Endothelial cell (in vitro differentiated cells): ENCODE measurements around the gene MYPN. TPM values are rescaled to one million over a fixed set of nuclear protein-coding genes. Genes with fewer than 3 reads are reported as not detected.

ENCODE experiments used
- DNase-seq: peaks from one replicate; pipeline ENCODE4 v3.0.0; 2021; ENCODE audit warnings: low spot score
- H3K27ac Mint-ChIP-seq: one replicate; pipeline ENCODE4 v1.8.0; 2021; ENCODE audit warnings: mixed read lengths, inconsistent platforms; ENCODE audit not compliant: unreplicated experiment
- H3K27me3 Mint-ChIP-seq: one replicate; pipeline ENCODE4 v1.8.0; 2021; ENCODE audit warnings: mild to moderate bottlenecking, moderate library complexity, mixed read lengths, inconsistent platforms; ENCODE audit not compliant: unreplicated experiment
- H3K36me3 Mint-ChIP-seq: one replicate; pipeline ENCODE4 v1.8.0; 2021; ENCODE audit warnings: mild to moderate bottlenecking, low read depth, mixed read lengths, inconsistent platforms; ENCODE audit not compliant: unreplicated experiment
- H3K4me1 Mint-ChIP-seq: one replicate; pipeline ENCODE4 v1.8.0; 2021; ENCODE audit warnings: mild to moderate bottlenecking, mixed read lengths, inconsistent platforms; ENCODE audit not compliant: unreplicated experiment
- H3K4me3 Mint-ChIP-seq: one replicate; pipeline ENCODE4 v1.8.0; 2021; ENCODE audit warnings: mild to moderate bottlenecking, mixed read lengths, inconsistent platforms; ENCODE audit not compliant: unreplicated experiment
- H3K9me3 Mint-ChIP-seq: one replicate; pipeline ENCODE4 v1.8.0; 2021; ENCODE audit warnings: mixed read lengths, inconsistent platforms; ENCODE audit not compliant: unreplicated experiment
- CTCF ChIP-seq: fragments of 200-600 bp; sonication (generic); IDR thresholded peaks from one replicate; pipeline ENCODE4 v1.5.0; 2021; ENCODE audit warnings: antibody characterized with exemption; ENCODE audit not compliant: unreplicated experiment
- total RNA-seq: library from RNA; stranded (reverse); fragmentation: NEBNext Ultra II Directional; extraction: Animal tissue kit (Norgen Biotek cat#: 25700); gene quantifications from one replicate; pipeline ENCODE4 v1.2.1, GENCODE V29; 2021; ENCODE audit not compliant: unreplicated experiment

MYPN gene
- total RNA-seq, 1 donor from 2014 or later, result not detected

- no peak overlapping the region for H3K4me3 Mint-ChIP-seq
- no peaks in the 10 kb centered on the region for H3K36me3 Mint-ChIP-seq
- no peak for DNase-seq
- H3K4me1 Mint-ChIP-seq, result no peaks in the 10 kb centered on the region
- H3K9me3 Mint-ChIP-seq, result no peaks in the 10 kb centered on the region
- TF ChIP-seq CTCF, result no peak
- H3K27me3 Mint-ChIP-seq, result no peaks in the 10 kb centered on the region
- H3K27ac Mint-ChIP-seq, result no peak overlapping the region
Measured at GRCh38 chr10:68101066-68101465, 8.2 kb upstream of the MYPN start.

GRCh38 chr10:68103261-68103878, 5.9 kb upstream of the MYPN start:
- Mint-ChIP-seq H3K9me3 (no peaks in the 10 kb centered on the region), H3K4me1 (no peaks in the 10 kb centered on the region), H3K27me3 (no peaks in the 10 kb centered on the region), H3K4me3 (no peak overlapping the region), H3K36me3 (no peaks in the 10 kb centered on the region), H3K27ac (no peak overlapping the region)
- DNase-seq, result no peak
- TF ChIP-seq CTCF, result no peak

GRCh38 chr10:68103901-68104300, 5.4 kb upstream of the MYPN start:
- no peak overlapping the region for H3K27ac Mint-ChIP-seq
- H3K9me3 Mint-ChIP-seq, result no peaks in the 10 kb centered on the region
- no peaks in the 10 kb centered on the region for H3K27me3 Mint-ChIP-seq
- no peak overlapping the region for H3K4me3 Mint-ChIP-seq
- no peaks in the 10 kb centered on the region for H3K4me1 Mint-ChIP-seq
- DNase-seq, result no peak
- no peak for TF ChIP-seq CTCF
- no peaks in the 10 kb centered on the region for H3K36me3 Mint-ChIP-seq

GRCh38 chr10:68105820-68106219, 3.5 kb upstream of the MYPN start:
- Mint-ChIP-seq H3K4me1 (no peaks in the 10 kb centered on the region), H3K9me3 (no peaks in the 10 kb centered on the region), H3K4me3 (no peak overlapping the region), H3K27ac (no peak overlapping the region), H3K36me3 (no peaks in the 10 kb centered on the region), H3K27me3 (no peaks in the 10 kb centered on the region)
- no peak for TF ChIP-seq CTCF
- DNase-seq, result no peak

- no peak for TF ChIP-seq CTCF
- Mint-ChIP-seq H3K36me3 (no peaks in the 10 kb centered on the region), H3K27me3 (no peaks in the 10 kb centered on the region), H3K4me3 (no peak overlapping the region), H3K9me3 (no peaks in the 10 kb centered on the region), H3K27ac (no peak overlapping the region), H3K4me1 (no peaks in the 10 kb centered on the region)
- no peak for DNase-seq
Measured at GRCh38 chr10:68106656-68107055, 2.6 kb upstream of the MYPN start.
